B cell (primary cell): ENCODE measurements around the gene IRS2. TPM values are rescaled to one million over a fixed set of nuclear protein-coding genes. Genes with fewer than 3 reads are reported as not detected.

Experiments used
- ATAC-seq: fragments of 200-7000 bp; cut with Tn5 transposase; one replicate; pipeline ENCODE4 v1.10.0; 2021; ENCODE audit warnings: low read depth, mild to moderate bottlenecking, moderate number of reproducible peaks, moderate library complexity
- CTCF ChIA-PET: fragments of 350-600 bp; sonication (Branson Sonifier 250); formaldehyde crosslinking; loops from one replicate; lab custom pipeline; 2021; ENCODE audit warnings: antibody characterized with exemption, inconsistent platforms; lab: Charles Lee
- POLR2A ChIA-PET: fragments of 350-600 bp; sonication (Branson Sonifier 250); formaldehyde crosslinking; loops from one replicate; lab custom pipeline; 2021; ENCODE audit warnings: antibody characterized with exemption; lab: Charles Lee
- DNase-seq: peaks from one replicate; pipeline ENCODE4 v3.0.0; 2013
- H2AFZ ChIP-seq: 2 replicates; pipeline ENCODE4 v1.6.1; 2012; ENCODE audit warnings: mild to moderate bottlenecking, low read depth, low read length; ENCODE audit not compliant: insufficient read depth, poor library complexity, severe bottlenecking
- H3K27ac ChIP-seq, 2 donors: 1 replicate in 1 of 2; 2 replicates in 1 of 2; pipeline ENCODE4 v1.5.1; 2012 to 2013; ENCODE audit warnings: low read length in 2 of 2, mild to moderate bottlenecking in 2 of 2, moderate library complexity in 1 of 2
- H3K27me3 ChIP-seq, 4 experiments: fragments of 200-600 bp in 1 of 4; sonication (generic) in 1 of 4; replicated peaks in 1 of 4; 1 replicate in 2 of 4; 2 replicates in 2 of 4; pipeline versions ENCODE4 v1.6.1 to v1.7.0; 2013 to 2016; ENCODE audit warnings: low read length in 3 of 4, mild to moderate bottlenecking in 2 of 4, mixed read lengths in 1 of 4, moderate library complexity in 1 of 4; ENCODE audit not compliant: insufficient read depth in 4 of 4, control insufficient read depth in 3 of 4; ENCODE audit errors: control extremely low read depth in 1 of 4
- H3K36me3 ChIP-seq, 2 experiments: replicated peaks in 1 of 2; 1 replicate in 1 of 2; 2 replicates in 1 of 2; pipeline versions ENCODE4 v1.6.1 to v1.7.1; 2013; ENCODE audit warnings: low read length in 1 of 2; ENCODE audit not compliant: insufficient read depth in 2 of 2, control insufficient read depth in 1 of 2; ENCODE audit errors: control extremely low read depth in 1 of 2, extremely low read depth in 1 of 2
- H3K4me1 ChIP-seq, 2 donors: fragments of 200-600 bp in 1 of 2; sonication (generic) in 1 of 2; 1 replicate in 1 of 2; 2 replicates in 1 of 2; pipeline versions ENCODE4 v1.5.1 to v1.6.1; 2013 to 2017; ENCODE audit warnings: low read length in 2 of 2; ENCODE audit not compliant: control insufficient read depth in 2 of 2, insufficient read depth in 2 of 2
- H3K4me2 ChIP-seq: replicated peaks from 2 replicates; pipeline ENCODE3; 2012; ENCODE audit warnings: mild to moderate bottlenecking, low read depth, low read length; ENCODE audit not compliant: poor library complexity, severe bottlenecking
- H3K4me3 ChIP-seq, 5 experiments: fragments of 200-600 bp in 1 of 5; sonication (generic) in 1 of 5; 1 replicate in 3 of 5; 2 replicates in 2 of 5; pipeline versions ENCODE4 v1.5.1 to v1.7.0; 2011 to 2016; ENCODE audit warnings: low read length in 4 of 5, mild to moderate bottlenecking in 4 of 5, low read depth in 2 of 5, control low read depth in 1 of 5, moderate library complexity in 1 of 5; ENCODE audit not compliant: insufficient read depth in 1 of 5; ENCODE audit errors: control extremely low read depth in 1 of 5, extremely low read depth in 1 of 5
- H3K79me2 ChIP-seq: fragments of 200-600 bp; sonication (generic); one replicate; pipeline ENCODE4 v1.6.0; 2016; ENCODE audit warnings: low read length; ENCODE audit not compliant: control insufficient read depth, insufficient read depth
- H3K9ac ChIP-seq: fragments of 200-600 bp; sonication (generic); 2 replicates; pipeline ENCODE4 v1.6.1; 2017; ENCODE audit warnings: mild to moderate bottlenecking, low read length, moderate library complexity
- H3K9me3 ChIP-seq, 3 donors: one replicate each; pipeline versions ENCODE4 v1.6.1 to v1.7.1; 2013; ENCODE audit warnings: low read length in 2 of 3; ENCODE audit not compliant: control insufficient read depth in 2 of 3, insufficient read depth in 1 of 3; ENCODE audit errors: control extremely low read depth in 1 of 3
- H4K20me1 ChIP-seq: 2 replicates; pipeline ENCODE4 v1.6.0; 2012; ENCODE audit warnings: mild to moderate bottlenecking, low read length; ENCODE audit not compliant: insufficient read depth, control insufficient read depth, poor library complexity, severe bottlenecking
- H3K27ac Mint-ChIP-seq: one replicate; pipeline ENCODE4 v1.8.0; 2021; ENCODE audit warnings: mixed read lengths
- H3K27me3 Mint-ChIP-seq: one replicate; pipeline ENCODE4 v1.8.0; 2021; ENCODE audit warnings: mixed read lengths
- H3K4me1 Mint-ChIP-seq: one replicate; pipeline ENCODE4 v1.8.0; 2021; ENCODE audit warnings: mixed read lengths
- H3K4me3 Mint-ChIP-seq: one replicate; pipeline ENCODE4 v1.8.0; 2021; ENCODE audit warnings: mixed read lengths
- H3K9me3 Mint-ChIP-seq: one replicate; pipeline ENCODE4 v1.8.0; 2022; ENCODE audit warnings: mixed read lengths; ENCODE audit not compliant: insufficient read depth
- CTCF ChIP-seq: fragments of 200-600 bp; IDR thresholded peaks from one replicate; pipeline ENCODE4 v1.8.0; 2022; ENCODE audit warnings: antibody characterized with exemption, mild to moderate bottlenecking
- EZH2 ChIP-seq: IDR thresholded peaks from 2 replicates; pipeline ENCODE4 v1.6.1; 2012; ENCODE audit warnings: borderline replicate concordance, low read depth, mild to moderate bottlenecking, moderate library complexity, low read length; ENCODE audit not compliant: insufficient read depth, poor library complexity, severe bottlenecking
- WGBS: methylation state at CpG from one replicate; pipeline ENCODE4 v1.1.5; 2013; ENCODE audit warnings: missing lambda C conversion rate; ENCODE audit not compliant: insufficient coverage; 5-methylcytosine and 5-hydroxymethylcytosine counted together
- intact Hi-C: fragments of 100-400 bp; cut with micrococcal nuclease; formaldehyde crosslinking; loops from one replicate; pipeline ENCODE4 v1.10.0; 2022
- polyA plus RNA-seq: library from polyadenylated mRNA; depleted of rRNA; stranded (reverse); fragments of >200 nt; gene quantifications from 2 replicates; pipeline ENCODE4 v1.2.3, GENCODE V29; 2012
- total RNA-seq, 2 donors: library from RNA; stranded (reverse); fragments of 120-200 nt in 1 of 2; gene quantifications; 1 replicate in 1 of 2; 2 replicates in 1 of 2; pipeline versions ENCODE4 v1.2.3 to v1.2.4, GENCODE V29; 2013 to 2022

Gene IRS2
- total and polyA plus RNA-seq, 2 donors (not counting 1 experiment from before 2014, with no cell fraction given) = 5.8 to 26.9 TPM

GRCh38 chr13:109771926-109772325, 14.5 kb downstream of the IRS2 start:
- Mint-ChIP-seq H3K27me3 (no peaks in the 10 kb centered on the region), H3K27ac (no peak overlapping the region), H3K9me3 (no peaks in the 10 kb centered on the region), H3K4me1 (peaks cover 12% of the 10 kb centered on the region), H3K4me3 (no peak overlapping the region)
- DNase-seq = no peak
- Histone ChIP-seq H2AFZ (no peak overlapping the region), H3K4me3 (no peak overlapping the region), H3K27me3 (no peaks in the 10 kb centered on the region), H3K79me2 (peaks cover 46% of the 10 kb centered on the region), H3K9me3 (peaks cover 0 to 4% (median 0%) of the 10 kb centered on the region in 3 donors), H3K36me3 (peaks cover 0 to 1% of the 10 kb centered on the region in 2 experiments), H4K20me1 (peaks cover 12% of the 10 kb centered on the region), H3K4me2 (no peak overlapping the region), H3K27ac (no peak overlapping the region), H3K9ac (no peak overlapping the region), H3K4me1 (no peaks in the 10 kb centered on the region)
- WGBS = 90% methylated on average over 13 of the region's 15 CpGs
- POLR2A ChIA-PET = no interaction called here
- no peak for ATAC-seq
- CTCF ChIA-PET = no interaction called here
- intact Hi-C loops = no loop called here
- TF ChIP-seq EZH2 = no peak
- TF ChIP-seq CTCF = no peak

- H2AFZ ChIP-seq = no peak overlapping the region
- peaks cover 0 to 1% of the 10 kb centered on the region in 2 experiments for H3K36me3 ChIP-seq
- H3K4me3 ChIP-seq = no peak overlapping the region
- ChIA-PET CTCF (no interaction called here), POLR2A (no interaction called here)
- H4K20me1 ChIP-seq = peaks cover 12% of the 10 kb centered on the region
- Mint-ChIP-seq H3K4me1 (peaks cover 10% of the 10 kb centered on the region), H3K27ac (no peak overlapping the region), H3K27me3 (no peaks in the 10 kb centered on the region), H3K9me3 (no peaks in the 10 kb centered on the region), H3K4me3 (no peak overlapping the region)
- H3K27me3 ChIP-seq = no peaks in the 10 kb centered on the region
- H3K9me3 ChIP-seq = peaks cover 0 to 4% (median 0%) of the 10 kb centered on the region in 3 donors
- 94% methylated on average over 6 of the region's 6 CpGs for WGBS
- no peaks in the 10 kb centered on the region for H3K4me1 ChIP-seq
- TF ChIP-seq EZH2 = no peak
- no peak for TF ChIP-seq CTCF
- no peak overlapping the region for H3K27ac ChIP-seq
- no peak for ATAC-seq
- intact Hi-C loops = no loop called here
- H3K4me2 ChIP-seq = no peak overlapping the region
- no peak for DNase-seq
- peaks cover 35% of the 10 kb centered on the region for H3K79me2 ChIP-seq
- H3K9ac ChIP-seq = no peak overlapping the region
Measured at GRCh38 chr13:109770436-109770835, 15.9 kb downstream of the IRS2 start.
